ENCODE results near the gene RAB1A. TPM values are rescaled to one million over a fixed set of nuclear protein-coding genes. Genes with fewer than 3 reads are reported as not detected.
"Not testable (repeated sequence)": the region's sequence is repeated elsewhere in the genome, so short reads cannot be mapped to it uniquely, and the experiment has no call there.

RAB1A gene
- polyA plus RNA-seq, 2 donors = 100 to 120 TPM

- Histone ChIP-seq H3K4me1 (ENCODE audit: control insufficient read depth in 2 of 2, insufficient read depth in 2 of 2, low read length in 1 of 2) (no peaks in the 10 kb centered on the region), H3K4me3 (ENCODE audit: low read depth in 1 of 2, low read length in 2 of 2) (no peak overlapping the region), H3K9me3 (ENCODE audit: control insufficient read depth in 2 of 2, insufficient read depth in 1 of 2, low read depth in 1 of 2, low read length in 1 of 2) (no peaks in the 10 kb centered on the region), H3K27ac (ENCODE audit: low read depth in 2 of 2, low read length in 1 of 2) (no peak overlapping the region), H3K36me3 (ENCODE audit: control insufficient read depth in 2 of 2, insufficient read depth in 2 of 2, low read length in 1 of 2) (no peaks in the 10 kb centered on the region), H3K27me3 (ENCODE audit: control insufficient read depth in 1 of 2, insufficient read depth in 2 of 2, low read length in 2 of 2) (no peaks in the 10 kb centered on the region)
Observed at GRCh38 chr2:65142515-65142914, 12.6 kb upstream of the RAB1A start.

- Histone ChIP-seq H3K9me3 (ENCODE audit: control insufficient read depth in 2 of 2, insufficient read depth in 1 of 2, low read depth in 1 of 2, low read length in 1 of 2) (no peaks in the 10 kb centered on the region), H3K27ac (ENCODE audit: low read depth in 2 of 2, low read length in 1 of 2) (no peak overlapping the region), H3K4me3 (ENCODE audit: low read depth in 1 of 2, low read length in 2 of 2) (no peak overlapping the region), H3K27me3 (ENCODE audit: control insufficient read depth in 1 of 2, insufficient read depth in 2 of 2, low read length in 2 of 2) (no peaks in the 10 kb centered on the region), H3K36me3 (ENCODE audit: control insufficient read depth in 2 of 2, insufficient read depth in 2 of 2, low read length in 1 of 2) (no peaks in the 10 kb centered on the region), H3K4me1 (ENCODE audit: control insufficient read depth in 2 of 2, insufficient read depth in 2 of 2, low read length in 1 of 2) (no peaks in the 10 kb centered on the region)
- WGBS, 2 donors = 88 to 90% methylated on average over 2 of the region's 2 CpGs
Observed at GRCh38 chr2:65137197-65137775, 7.4 kb upstream of the RAB1A start.

- H3K4me1 ChIP-seq (ENCODE audit: control insufficient read depth in 2 of 2, insufficient read depth in 2 of 2, low read length in 1 of 2) = no peaks in the 10 kb centered on the region
- H3K27ac ChIP-seq (ENCODE audit: low read depth in 2 of 2, low read length in 1 of 2) = no peak overlapping the region
- H3K4me3 ChIP-seq (ENCODE audit: low read depth in 1 of 2, low read length in 2 of 2) = no peak overlapping the region
- no peaks in the 10 kb centered on the region for H3K9me3 ChIP-seq (ENCODE audit: control insufficient read depth in 2 of 2, insufficient read depth in 1 of 2, low read depth in 1 of 2, low read length in 1 of 2)
- 96 to 100% methylated on average over 1 of the region's 1 CpG for WGBS, 2 donors
- H3K36me3 ChIP-seq (ENCODE audit: control insufficient read depth in 2 of 2, insufficient read depth in 2 of 2, low read length in 1 of 2) = no peaks in the 10 kb centered on the region
- no peaks in the 10 kb centered on the region for H3K27me3 ChIP-seq (ENCODE audit: control insufficient read depth in 1 of 2, insufficient read depth in 2 of 2, low read length in 2 of 2)
Observed at GRCh38 chr2:65136253-65136652, 6.3 kb upstream of the RAB1A start.

- no peak overlapping the region for H3K4me3 ChIP-seq (ENCODE audit: low read depth in 1 of 2, low read length in 2 of 2)
- WGBS, 2 donors = 91 to 94% methylated on average over 7 of the region's 7 CpGs
- H3K36me3 ChIP-seq (ENCODE audit: control insufficient read depth in 2 of 2, insufficient read depth in 2 of 2, low read length in 1 of 2) = no peaks in the 10 kb centered on the region
- no peaks in the 10 kb centered on the region for H3K27me3 ChIP-seq (ENCODE audit: control insufficient read depth in 1 of 2, insufficient read depth in 2 of 2, low read length in 2 of 2)
- H3K9me3 ChIP-seq (ENCODE audit: control insufficient read depth in 2 of 2, insufficient read depth in 1 of 2, low read depth in 1 of 2, low read length in 1 of 2) = no peaks in the 10 kb centered on the region
- no peaks in the 10 kb centered on the region for H3K4me1 ChIP-seq (ENCODE audit: control insufficient read depth in 2 of 2, insufficient read depth in 2 of 2, low read length in 1 of 2)
- H3K27ac ChIP-seq (ENCODE audit: low read depth in 2 of 2, low read length in 1 of 2) = no peak overlapping the region
Observed at GRCh38 chr2:65134158-65134557, 4.3 kb upstream of the RAB1A start.

- WGBS, 2 donors = 72% methylated on average over 4 of the region's 4 CpGs
- H3K27ac ChIP-seq (ENCODE audit: low read depth in 2 of 2, low read length in 1 of 2) = no peak overlapping the region
- H3K4me3 ChIP-seq (ENCODE audit: low read depth in 1 of 2, low read length in 2 of 2) = no peak overlapping the region
- no peaks in the 10 kb centered on the region for H3K36me3 ChIP-seq (ENCODE audit: control insufficient read depth in 2 of 2, insufficient read depth in 2 of 2, low read length in 1 of 2)
- no peaks in the 10 kb centered on the region for H3K4me1 ChIP-seq (ENCODE audit: control insufficient read depth in 2 of 2, insufficient read depth in 2 of 2, low read length in 1 of 2)
- no peaks in the 10 kb centered on the region for H3K9me3 ChIP-seq (ENCODE audit: control insufficient read depth in 2 of 2, insufficient read depth in 1 of 2, low read depth in 1 of 2, low read length in 1 of 2)
- H3K27me3 ChIP-seq (ENCODE audit: control insufficient read depth in 1 of 2, insufficient read depth in 2 of 2, low read length in 2 of 2) = no peaks in the 10 kb centered on the region
Observed at GRCh38 chr2:65133626-65134025, 3.7 kb upstream of the RAB1A start.

- not testable (repeated sequence) for H3K27me3 ChIP-seq (ENCODE audit: control insufficient read depth in 1 of 2, insufficient read depth in 2 of 2, low read length in 2 of 2); H3K4me3 ChIP-seq (ENCODE audit: low read depth in 1 of 2, low read length in 2 of 2); H3K9me3 ChIP-seq (ENCODE audit: control insufficient read depth in 2 of 2, insufficient read depth in 1 of 2, low read depth in 1 of 2, low read length in 1 of 2); H3K27ac ChIP-seq (ENCODE audit: low read depth in 2 of 2, low read length in 1 of 2); H3K36me3 ChIP-seq (ENCODE audit: control insufficient read depth in 2 of 2, insufficient read depth in 2 of 2, low read length in 1 of 2); H3K4me1 ChIP-seq (ENCODE audit: control insufficient read depth in 2 of 2, insufficient read depth in 2 of 2, low read length in 1 of 2)
- WGBS, 2 donors = 86 to 88% methylated on average over 15 of the region's 15 CpGs
Observed at GRCh38 chr2:65132930-65133329, 3.0 kb upstream of the RAB1A start.

- Histone ChIP-seq H3K36me3 (ENCODE audit: control insufficient read depth in 2 of 2, insufficient read depth in 2 of 2, low read length in 1 of 2) (no peaks in the 10 kb centered on the region), H3K4me1 (ENCODE audit: control insufficient read depth in 2 of 2, insufficient read depth in 2 of 2, low read length in 1 of 2) (peaks cover 0 to 2% of the 10 kb centered on the region in 2 donors), H3K4me3 (ENCODE audit: low read depth in 1 of 2, low read length in 2 of 2) (peak overlapping the region; percentile 47 to 66), H3K9me3 (ENCODE audit: control insufficient read depth in 2 of 2, insufficient read depth in 1 of 2, low read depth in 1 of 2, low read length in 1 of 2) (no peaks in the 10 kb centered on the region), H3K27ac (ENCODE audit: low read depth in 2 of 2, low read length in 1 of 2) (peak overlapping the region; percentile 81 to 90), H3K27me3 (ENCODE audit: control insufficient read depth in 1 of 2, insufficient read depth in 2 of 2, low read length in 2 of 2) (no peaks in the 10 kb centered on the region)
- WGBS, 2 donors = 12 to 15% methylated on average over 17 to 19 of the region's 19 CpGs
Observed at GRCh38 chr2:65130664-65131175, 814 bp upstream of the RAB1A start.

GRCh38 chr2:65129286-65129825 is 550 bp downstream of the RAB1A start:
- H3K4me1 ChIP-seq (ENCODE audit: control insufficient read depth in 2 of 2, insufficient read depth in 2 of 2, low read length in 1 of 2) = peaks cover 0 to 2% of the 10 kb centered on the region in 2 donors
- WGBS, 2 donors = 0 to 1% methylated on average over 22 to 29 of the region's 29 CpGs

GRCh38 chr2:65128297-65129190 is 1.4 kb downstream of the RAB1A start:
- Histone ChIP-seq H3K27ac (ENCODE audit: low read depth in 2 of 2, low read length in 1 of 2) (peak overlapping the region; percentile 97 to 99), H3K9me3 (ENCODE audit: control insufficient read depth in 2 of 2, insufficient read depth in 1 of 2, low read depth in 1 of 2, low read length in 1 of 2) (no peaks in the 10 kb centered on the region), H3K4me3 (ENCODE audit: low read depth in 1 of 2, low read length in 2 of 2) (peak overlapping the region; percentile 34 to 77), H3K4me1 (ENCODE audit: control insufficient read depth in 2 of 2, insufficient read depth in 2 of 2, low read length in 1 of 2) (peaks cover 0 to 2% of the 10 kb centered on the region in 2 donors), H3K36me3 (ENCODE audit: control insufficient read depth in 2 of 2, insufficient read depth in 2 of 2, low read length in 1 of 2) (no peaks in the 10 kb centered on the region), H3K27me3 (ENCODE audit: control insufficient read depth in 1 of 2, insufficient read depth in 2 of 2, low read length in 2 of 2) (no peaks in the 10 kb centered on the region)
- 11 to 12% methylated on average over 8 of the region's 8 CpGs for WGBS, 2 donors

More at GRCh38 chr2:65129286-65129825, 550 bp downstream of the RAB1A start:
- Histone ChIP-seq H3K27ac (ENCODE audit: low read depth in 2 of 2, low read length in 1 of 2) (peak overlapping the region; percentile 97 to 99), H3K4me3 (ENCODE audit: low read depth in 1 of 2, low read length in 2 of 2) (peak overlapping the region; percentile 77 to 94), H3K27me3 (ENCODE audit: control insufficient read depth in 1 of 2, insufficient read depth in 2 of 2, low read length in 2 of 2) (no peaks in the 10 kb centered on the region), H3K9me3 (ENCODE audit: control insufficient read depth in 2 of 2, insufficient read depth in 1 of 2, low read depth in 1 of 2, low read length in 1 of 2) (no peaks in the 10 kb centered on the region), H3K36me3 (ENCODE audit: control insufficient read depth in 2 of 2, insufficient read depth in 2 of 2, low read length in 1 of 2) (no peaks in the 10 kb centered on the region)
